MV-4-11 (cell line): ENCODE results near the gene FLVCR1.
"Not testable (repeated sequence)": the region's sequence is repeated elsewhere in the genome, so short reads cannot be mapped to it uniquely, and the experiment has no call there.

Experiments
- DNase-seq: peaks from one replicate; lab custom pipeline; 2025; lab: John Stamatoyannopoulos, UW

FLVCR1 gene

DNA sequence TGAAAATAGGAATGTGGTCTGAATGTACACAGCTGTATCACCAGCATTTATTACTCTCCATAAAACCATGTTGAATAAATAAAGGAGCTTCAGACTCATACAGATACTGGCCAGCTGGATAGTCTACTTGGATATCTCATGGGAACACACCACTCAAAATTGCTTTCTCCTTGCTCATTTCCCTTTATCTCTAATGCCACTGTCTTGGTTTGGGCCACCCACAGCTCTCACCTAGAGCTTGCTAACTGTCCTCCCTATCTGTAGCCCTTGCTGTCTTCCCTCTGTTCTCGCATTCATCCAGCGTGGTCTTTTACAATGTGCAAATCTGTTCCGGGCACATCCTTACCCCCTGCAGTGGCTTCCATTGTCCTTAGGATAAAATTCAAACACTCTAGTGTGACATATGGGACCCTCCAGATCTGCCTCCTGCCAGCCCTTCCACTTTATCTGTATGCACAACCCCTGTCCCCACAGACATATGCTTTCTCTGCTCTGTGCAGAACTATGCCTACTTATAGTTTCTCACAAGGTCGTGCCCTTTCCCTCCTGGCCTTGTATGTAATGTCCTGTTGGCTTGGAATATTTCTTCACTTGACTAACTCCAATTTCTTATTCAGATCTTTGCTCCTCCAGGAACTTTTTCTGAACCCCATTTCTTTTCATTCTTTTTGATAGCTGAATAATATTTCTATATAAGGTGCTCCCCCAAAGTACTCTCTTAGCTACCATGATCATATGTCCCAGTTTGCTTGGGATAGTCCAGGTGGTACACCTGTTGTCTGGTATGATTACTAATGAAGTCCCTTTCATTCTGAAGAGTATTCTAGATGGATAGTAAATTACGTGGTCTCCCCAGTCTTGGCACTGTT is 2.9 kb downstream of the FLVCR1 start:
- DNase-seq = no peak

- peak; percentile 80 for DNase-seq
Measured at GRCh38 chr1:212862111-212862690, 4.1 kb downstream of the FLVCR1 start.

GRCh38 chr1:212863345-212863744 is 5.3 kb downstream of the FLVCR1 start:
- not testable (repeated sequence) for DNase-seq

DNA sequence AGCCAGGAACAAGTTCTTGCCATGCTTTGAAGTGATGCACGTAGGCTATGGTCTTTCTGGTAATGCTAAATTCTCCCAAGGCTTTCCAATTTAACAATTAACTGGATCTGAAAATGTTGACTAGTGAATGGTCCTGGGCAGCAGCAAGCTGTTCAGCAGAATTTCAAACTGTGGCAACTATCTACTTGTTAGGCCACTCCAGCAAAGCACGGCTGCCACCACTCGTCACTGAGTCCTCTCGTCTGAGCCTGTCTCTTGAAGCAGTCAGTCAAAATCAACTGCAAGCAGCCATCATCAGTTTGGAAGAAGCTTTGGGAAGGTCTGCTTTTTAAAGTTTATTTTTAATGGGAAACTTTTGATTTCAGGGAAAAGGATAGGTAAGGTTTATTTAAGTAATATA is 6.1 kb downstream of the FLVCR1 start:
- DNase-seq = no peak

- DNase-seq = no peak
Measured at GRCh38 chr1:212867192-212867591, 9.1 kb downstream of the FLVCR1 start.

- DNase-seq = no peak
Measured at GRCh38 chr1:212871976-212872375, 13.9 kb downstream of the FLVCR1 start.

GRCh38 chr1:212873518-212873917 is 15.4 kb downstream of the FLVCR1 start:
- DNase-seq = no peak

GRCh38 chr1:212878418-212878817 is 20.3 kb downstream of the FLVCR1 start:
- no peak for DNase-seq

DNA sequence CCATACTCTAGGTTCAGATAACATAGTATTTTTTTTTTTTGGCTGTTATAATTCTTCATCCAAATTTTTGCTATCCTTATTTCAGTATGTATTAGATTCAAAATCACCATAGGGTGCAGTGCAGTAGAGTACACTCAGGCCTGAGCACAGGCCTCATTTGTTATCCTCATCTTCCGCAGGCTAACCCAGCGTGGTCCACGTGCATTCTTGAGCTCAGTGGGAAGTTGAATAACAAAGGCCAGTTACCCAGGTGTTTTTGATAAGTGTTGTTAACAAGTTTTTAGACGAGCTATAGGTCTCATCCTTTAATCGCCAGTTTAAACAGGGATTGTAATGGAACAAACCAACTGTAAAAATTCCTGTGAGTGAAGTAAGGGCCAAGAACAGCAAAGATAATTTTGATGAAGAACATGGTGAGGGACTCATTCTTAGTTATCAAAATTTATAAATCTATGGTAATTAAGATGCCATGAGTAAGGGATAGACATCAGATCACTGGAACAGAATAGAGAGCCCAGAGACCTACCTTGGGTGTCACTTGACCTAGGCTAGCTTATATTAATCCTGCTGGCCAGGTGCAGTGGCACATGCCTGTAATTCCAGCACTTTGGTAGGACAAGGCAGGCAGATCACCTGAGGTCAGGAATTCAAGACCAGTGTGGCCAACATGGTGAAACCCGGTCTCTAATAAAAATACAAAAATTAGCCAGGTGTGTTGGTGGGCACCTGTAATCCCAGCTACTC is 22.0 kb downstream of the FLVCR1 start:
- no peak for DNase-seq

DNA sequence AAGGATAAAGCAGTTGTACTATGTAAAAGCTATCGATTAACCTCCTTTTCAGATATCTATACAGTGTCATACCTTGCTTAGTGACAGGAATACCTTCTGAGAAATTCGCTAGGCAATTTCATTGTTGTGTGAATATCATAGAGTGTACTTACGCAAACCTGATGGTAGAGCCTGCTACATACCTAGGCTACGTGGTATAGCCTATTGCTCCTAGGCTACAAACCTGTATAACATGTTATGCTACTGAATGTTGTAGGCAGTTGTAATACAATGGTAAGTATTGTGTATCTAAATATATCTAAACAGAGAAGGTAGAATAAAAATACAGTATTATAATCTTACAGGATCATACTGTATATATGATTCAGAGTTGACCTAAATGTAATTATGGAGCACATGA is 26.5 kb downstream of the FLVCR1 start:
- no peak for DNase-seq

DNA sequence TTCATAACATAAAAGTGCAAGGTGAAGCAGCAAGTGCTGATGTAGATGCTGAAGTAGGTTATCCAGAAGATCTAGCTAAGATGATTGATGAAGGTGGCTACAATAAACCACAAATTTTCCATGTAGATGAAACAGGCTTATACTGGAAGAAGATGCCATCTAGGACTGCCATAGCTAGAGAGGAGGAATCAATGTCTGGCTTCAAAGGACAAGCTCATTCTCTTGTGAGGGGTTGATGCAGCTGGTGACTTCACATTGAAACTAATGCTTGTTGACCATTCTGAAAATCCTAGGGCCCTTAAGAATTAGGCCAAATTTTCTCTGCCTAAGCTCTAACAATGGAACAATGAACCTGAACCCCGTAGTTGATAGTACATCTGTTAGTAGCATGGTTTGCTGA is 34.0 kb downstream of the FLVCR1 start:
- no peak for DNase-seq

GRCh38 chr1:212899845-212900244 is 41.8 kb downstream of the FLVCR1 start:
- DNase-seq = no peak

- no peak for DNase-seq
Measured at GRCh38 chr1:212901290-212901689, 43.2 kb downstream of the FLVCR1 start.

DNA sequence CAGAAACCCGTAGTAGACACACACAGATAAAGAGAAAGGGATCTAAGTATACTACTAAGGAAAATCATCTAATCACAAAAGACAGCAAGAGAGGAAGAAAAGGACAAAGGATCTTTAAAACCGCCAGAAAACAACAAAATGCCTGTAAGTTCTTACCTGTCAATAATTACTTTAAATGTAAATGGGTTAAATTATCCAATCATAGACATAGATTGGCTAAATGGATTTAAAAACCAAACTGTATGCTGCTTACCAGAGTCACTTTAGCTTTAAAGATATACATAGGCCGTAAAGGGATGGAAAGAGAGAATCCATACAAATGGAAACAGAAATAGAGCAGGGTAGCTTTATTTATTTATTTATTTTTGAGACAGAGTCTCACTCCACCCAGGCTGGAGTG is 44.0 kb downstream of the FLVCR1 start:
- DNase-seq = no peak

- DNase-seq = no peak
Measured at GRCh38 chr1:212903664-212904063, 45.6 kb downstream of the FLVCR1 start.

DNA sequence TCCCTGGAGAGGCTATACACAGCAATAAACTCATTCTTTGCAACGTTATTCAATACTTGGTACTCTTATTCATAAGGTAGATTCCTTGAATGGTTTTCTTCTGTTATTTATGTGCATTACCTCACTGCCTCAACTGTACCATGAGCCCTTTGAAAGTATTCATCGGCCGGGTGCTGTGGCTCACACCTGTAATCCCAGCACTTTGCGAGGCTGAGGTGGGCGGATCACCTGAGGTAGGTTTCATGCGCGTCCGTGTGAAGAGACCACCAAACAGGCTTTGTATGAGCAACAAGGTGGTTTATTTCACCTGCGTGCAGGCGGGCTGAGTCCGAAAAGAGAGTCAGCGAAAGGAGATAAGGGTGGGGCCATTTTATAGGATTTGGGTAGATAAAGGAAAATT is 50.0 kb downstream of the FLVCR1 start:
- not testable (repeated sequence) for DNase-seq

- DNase-seq = no peak
Measured at GRCh38 chr1:212908971-212909370, 50.9 kb downstream of the FLVCR1 start.

- DNase-seq = no peak
Measured at GRCh38 chr1:212909652-212910063, 51.6 kb downstream of the FLVCR1 start.

DNA sequence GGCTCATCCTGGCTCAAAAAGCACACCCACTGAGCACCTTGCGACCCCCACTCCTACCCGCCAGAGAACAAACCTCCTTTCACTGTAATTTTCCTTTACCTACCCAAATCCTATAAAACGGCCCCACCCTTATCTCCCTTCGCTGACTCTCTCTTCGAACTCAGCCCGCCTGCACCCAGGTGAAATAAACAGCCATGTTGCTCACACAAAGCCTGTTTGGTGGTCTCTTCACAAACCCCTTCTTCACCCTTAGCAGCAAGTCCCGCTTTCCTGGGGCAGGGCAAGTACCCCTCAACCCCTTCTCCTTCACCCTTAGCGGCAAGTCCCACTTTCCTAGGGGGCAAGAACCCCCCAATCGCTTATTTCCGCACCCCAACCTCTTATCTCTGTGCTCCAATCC is 52.1 kb downstream of the FLVCR1 start:
- DNase-seq = not testable (repeated sequence)

GRCh38 chr1:212913638-212914037 is 55.6 kb downstream of the FLVCR1 start:
- DNase-seq = not testable (repeated sequence)

DNA sequence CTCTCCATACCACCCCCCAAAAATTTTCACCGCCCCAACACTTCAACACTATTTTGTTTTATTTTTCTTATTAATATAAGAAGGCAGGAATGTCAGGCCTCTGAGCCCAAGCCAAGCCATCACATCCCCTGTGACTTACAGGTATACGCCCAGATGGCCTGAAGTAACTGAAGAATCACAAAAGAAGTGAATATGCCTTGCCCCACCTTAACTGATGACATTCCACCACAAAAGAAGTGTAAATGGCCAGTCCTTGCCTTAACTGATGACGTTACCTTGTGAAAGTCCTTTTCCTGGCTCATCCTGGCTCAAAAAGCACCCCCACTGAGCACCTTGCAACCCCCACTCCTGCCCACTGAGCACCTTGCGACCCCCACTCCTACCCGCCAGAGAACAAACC is 56.0 kb downstream of the FLVCR1 start:
- not testable (repeated sequence) for DNase-seq

DNA sequence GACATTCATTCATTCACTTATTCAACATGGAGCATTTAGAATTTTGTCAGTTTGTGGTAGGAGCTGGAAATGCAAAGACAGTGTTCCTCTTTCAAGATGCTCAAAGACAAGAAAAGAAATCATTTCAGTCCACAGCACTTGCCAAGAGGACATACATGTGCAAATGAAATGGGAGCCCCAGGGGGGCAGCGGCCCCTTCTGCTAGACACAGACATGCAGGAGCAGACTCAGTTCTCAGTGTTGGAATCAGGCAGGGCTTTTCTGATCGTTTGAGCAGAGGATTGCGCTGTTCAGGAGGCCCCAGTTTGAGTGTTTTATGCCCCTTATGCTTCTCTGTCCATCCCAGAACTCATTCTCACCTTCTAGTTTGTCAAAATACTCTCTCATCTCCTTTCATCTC is 56.7 kb downstream of the FLVCR1 start:
- peak; percentile 17 for DNase-seq
